ENCODE measurements around the gene SERPINI1.

GRCh38 chr3:167736997-167737396 is 1.5 kb downstream of the SERPINI1 start:
- TF ChIP-seq POLR2A (IDR thresholded peaks at IDR 0.05) (no peak), CTCF (IDR thresholded peaks at IDR 0.05) (no peak)
